ENCODE measurements around the gene SCLY.

DNA sequence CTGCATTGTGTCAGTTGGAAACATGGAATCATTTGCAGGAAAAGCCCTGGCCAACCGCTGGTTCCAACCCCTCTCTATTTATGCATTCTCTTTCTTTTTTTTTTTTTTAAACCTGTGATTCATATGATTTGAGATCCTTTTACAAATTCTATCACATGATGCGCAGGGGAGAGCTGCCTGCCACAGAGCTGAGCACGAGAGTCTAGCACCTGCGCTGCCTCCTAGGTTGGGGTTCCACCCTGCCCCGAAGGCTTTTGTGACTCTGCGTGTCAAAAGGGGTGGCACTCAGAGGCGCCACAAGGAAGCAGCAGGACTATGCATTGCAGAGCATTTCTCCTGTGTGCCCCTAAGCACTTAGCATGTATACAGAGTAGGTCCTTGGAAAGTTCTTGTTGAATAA lies 22.0 kb downstream of the SCLY start:
- TF ChIP-seq, protein P1, sequence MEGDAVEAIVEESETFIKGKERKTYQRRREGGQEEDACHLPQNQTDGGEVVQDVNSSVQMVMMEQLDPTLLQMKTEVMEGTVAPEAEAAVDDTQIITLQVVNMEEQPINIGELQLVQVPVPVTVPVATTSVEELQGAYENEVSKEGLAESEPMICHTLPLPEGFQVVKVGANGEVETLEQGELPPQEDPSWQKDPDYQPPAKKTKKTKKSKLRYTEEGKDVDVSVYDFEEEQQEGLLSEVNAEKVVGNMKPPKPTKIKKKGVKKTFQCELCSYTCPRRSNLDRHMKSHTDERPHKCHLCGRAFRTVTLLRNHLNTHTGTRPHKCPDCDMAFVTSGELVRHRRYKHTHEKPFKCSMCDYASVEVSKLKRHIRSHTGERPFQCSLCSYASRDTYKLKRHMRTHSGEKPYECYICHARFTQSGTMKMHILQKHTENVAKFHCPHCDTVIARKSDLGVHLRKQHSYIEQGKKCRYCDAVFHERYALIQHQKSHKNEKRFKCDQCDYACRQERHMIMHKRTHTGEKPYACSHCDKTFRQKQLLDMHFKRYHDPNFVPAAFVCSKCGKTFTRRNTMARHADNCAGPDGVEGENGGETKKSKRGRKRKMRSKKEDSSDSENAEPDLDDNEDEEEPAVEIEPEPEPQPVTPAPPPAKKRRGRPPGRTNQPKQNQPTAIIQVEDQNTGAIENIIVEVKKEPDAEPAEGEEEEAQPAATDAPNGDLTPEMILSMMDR (IDR thresholded peaks at IDR 0.05), result no peak
- no peak for TF ChIP-seq JUN (CRISPR knock-in tag; IDR thresholded peaks at IDR 0.05)
- no peak for TF ChIP-seq ZNF138 (CRISPR knock-in tag; conservative IDR thresholded peaks at IDR 0.05)
- TF ChIP-seq ESRRA (CRISPR knock-in tag; IDR thresholded peaks at IDR 0.05; ENCODE audit: borderline replicate concordance), result no peak
- TF ChIP-seq, protein P2, sequence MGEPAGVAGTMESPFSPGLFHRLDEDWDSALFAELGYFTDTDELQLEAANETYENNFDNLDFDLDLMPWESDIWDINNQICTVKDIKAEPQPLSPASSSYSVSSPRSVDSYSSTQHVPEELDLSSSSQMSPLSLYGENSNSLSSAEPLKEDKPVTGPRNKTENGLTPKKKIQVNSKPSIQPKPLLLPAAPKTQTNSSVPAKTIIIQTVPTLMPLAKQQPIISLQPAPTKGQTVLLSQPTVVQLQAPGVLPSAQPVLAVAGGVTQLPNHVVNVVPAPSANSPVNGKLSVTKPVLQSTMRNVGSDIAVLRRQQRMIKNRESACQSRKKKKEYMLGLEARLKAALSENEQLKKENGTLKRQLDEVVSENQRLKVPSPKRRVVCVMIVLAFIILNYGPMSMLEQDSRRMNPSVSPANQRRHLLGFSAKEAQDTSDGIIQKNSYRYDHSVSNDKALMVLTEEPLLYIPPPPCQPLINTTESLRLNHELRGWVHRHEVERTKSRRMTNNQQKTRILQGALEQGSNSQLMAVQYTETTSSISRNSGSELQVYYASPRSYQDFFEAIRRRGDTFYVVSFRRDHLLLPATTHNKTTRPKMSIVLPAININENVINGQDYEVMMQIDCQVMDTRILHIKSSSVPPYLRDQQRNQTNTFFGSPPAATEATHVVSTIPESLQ (CRISPR knock-in tag; IDR thresholded peaks at IDR 0.05), result no peak
- TF ChIP-seq NR2C2 (CRISPR knock-in tag; IDR thresholded peaks at IDR 0.05), result no peak
- TF ChIP-seq TEAD1 (CRISPR knock-in tag; IDR thresholded peaks at IDR 0.05), result no peak
- TF ChIP-seq OVOL2 (CRISPR knock-in tag; IDR thresholded peaks at IDR 0.05; ENCODE audit: borderline replicate concordance), result no peak
- TF ChIP-seq ETV6 (CRISPR knock-in tag; IDR thresholded peaks at IDR 0.05), result no peak
